Cardiac muscle cell (in vitro differentiated cells and primary cell): ENCODE measurements around the gene BCKDHA. TPM values are rescaled to one million over a fixed set of nuclear protein-coding genes. Genes with fewer than 3 reads are reported as not detected.
"Not testable (repeated sequence)": the region's sequence is repeated elsewhere in the genome, so short reads cannot be mapped to it uniquely, and the experiment has no call there.

ENCODE experiments used
- DNase-seq, 2 donors: peaks; one replicate each; pipeline versions ENCODE4 v3.0.0 to v3.0.0-alpha.2; 2010 to 2017; ENCODE audit warnings: low read depth in 1 of 2, low spot score in 1 of 2
- H3K27ac ChIP-seq: fragments of 200-600 bp; sonication (generic); 2 replicates; pipeline ENCODE4 v1.5.1; 2016
- H3K27me3 ChIP-seq: fragments of 200-600 bp; sonication (generic); 2 replicates; pipeline ENCODE4 v1.6.0; 2016; ENCODE audit warnings: control low read depth
- H3K36me3 ChIP-seq: fragments of 200-600 bp; sonication (generic); 2 replicates; pipeline ENCODE4 v1.5.1; 2016; ENCODE audit warnings: control low read depth
- H3K4me1 ChIP-seq: fragments of 200-600 bp; sonication (generic); 2 replicates; pipeline ENCODE4 v1.8.1; 2017; ENCODE audit warnings: low read depth, mild to moderate bottlenecking, mixed run types
- H3K4me3 ChIP-seq: fragments of 200-600 bp; sonication (generic); 2 replicates; pipeline ENCODE4 v1.5.1; 2016; ENCODE audit warnings: mild to moderate bottlenecking
- H3K9me3 ChIP-seq: fragments of 200-600 bp; sonication (generic); 2 replicates; pipeline ENCODE4 v1.5.1; 2017; ENCODE audit warnings: low read depth, mild to moderate bottlenecking, control low read depth
- CTCF ChIP-seq: IDR thresholded peaks from 2 replicates; pipeline ENCODE4 v1.5.1; 2012; ENCODE audit warnings: low read depth, mild to moderate bottlenecking, low read length
- polyA plus RNA-seq: library from polyadenylated mRNA; unstranded; fragments of >200 nt; fragmentation: Nextera tagmentation; extraction: Ambion mirVana; gene quantifications from 2 replicates; pipeline ENCODE4 v1.2.1, GENCODE V29; 2016
- total RNA-seq: library from RNA; depleted of rRNA; stranded (reverse); fragments of >200 nt; gene quantifications from 2 replicates; pipeline ENCODE4 v1.2.3, GENCODE V29; 2016

The BCKDHA gene
- total and polyA plus RNA-seq, 2 experiments from 2014 or later = 151 to 166 TPM

- Histone ChIP-seq H3K27me3 (no peaks in the 10 kb centered on the region), H3K36me3 (no peaks in the 10 kb centered on the region), H3K4me1 (no peaks in the 10 kb centered on the region), H3K9me3 (no peaks in the 10 kb centered on the region), H3K27ac (peak within 1 kb of the TSS; percentile 97), H3K4me3 (peak within 1 kb of the TSS; percentile 60)
- no peak for TF ChIP-seq CTCF
- DNase-seq = peak; percentile 98 to 99
Observed at GRCh38 chr19:41363753-41364523, 33.7 kb upstream of the BCKDHA start, which contains the start of gene B9D2. Gene B9D2 (minus strand): TSS chr19:41364149. CDS start chr19:41363519, 630 bp downstream.

GRCh38 chr19:41364524-41365391, 32.9 kb upstream of the BCKDHA start:
- Histone ChIP-seq H3K4me3 (peak overlapping the region; percentile 60), H3K27ac (peak overlapping the region; percentile 97), H3K9me3 (no peaks in the 10 kb centered on the region), H3K4me1 (no peaks in the 10 kb centered on the region), H3K27me3 (no peaks in the 10 kb centered on the region), H3K36me3 (no peaks in the 10 kb centered on the region)
- TF ChIP-seq CTCF = no peak
- DNase-seq = no peak

GRCh38 chr19:41366089-41366488, 31.5 kb upstream of the BCKDHA start:
- Histone ChIP-seq H3K9me3 (no peaks in the 10 kb centered on the region), H3K27me3 (no peaks in the 10 kb centered on the region), H3K27ac (no peak overlapping the region), H3K36me3 (no peaks in the 10 kb centered on the region), H3K4me3 (no peak overlapping the region), H3K4me1 (no peaks in the 10 kb centered on the region)
- peak; percentile 14 for TF ChIP-seq CTCF
- no peak for DNase-seq

GRCh38 chr19:41367848-41368301, 29.7 kb upstream of the BCKDHA start:
- Histone ChIP-seq H3K4me1 (no peaks in the 10 kb centered on the region), H3K36me3 (no peaks in the 10 kb centered on the region), H3K9me3 (no peaks in the 10 kb centered on the region), H3K4me3 (no peak overlapping the region), H3K27me3 (no peaks in the 10 kb centered on the region), H3K27ac (no peak overlapping the region)
- TF ChIP-seq CTCF = no peak
- peak in 1 of 2 donors; percentile 93 for DNase-seq

- DNase-seq = no peak
- no peak for TF ChIP-seq CTCF
Observed at GRCh38 chr19:41369769-41370168, 27.8 kb upstream of the BCKDHA start.

GRCh38 chr19:41371119-41371518, 26.5 kb upstream of the BCKDHA start:
- DNase-seq, H3K36me3 ChIP-seq, H3K27ac ChIP-seq, H3K4me1 ChIP-seq, H3K27me3 ChIP-seq, H3K9me3 ChIP-seq, H3K4me3 ChIP-seq: not testable (repeated sequence)

More at GRCh38 chr19:41369769-41370168, 27.8 kb upstream of the BCKDHA start:
- H3K27me3 ChIP-seq = no peaks in the 10 kb centered on the region
- no peaks in the 10 kb centered on the region for H3K4me1 ChIP-seq
- no peak overlapping the region for H3K4me3 ChIP-seq
- H3K36me3 ChIP-seq = no peaks in the 10 kb centered on the region
- no peaks in the 10 kb centered on the region for H3K9me3 ChIP-seq
- no peak overlapping the region for H3K27ac ChIP-seq
